Stomach (tissue), 9 donors: Measurements from ENCODE around the gene IL16. TPM values are rescaled to one million over a fixed set of nuclear protein-coding genes. Genes with fewer than 3 reads are reported as not detected.

Experiments
- DNase-seq, 2 donors: peaks; one replicate each; pipeline versions ENCODE4 v3.0.0 to v3.0.0-alpha.2; 2013 to 2019
- H3K27ac ChIP-seq, 5 donors: fragments of 200-600 bp in 4 of 5; sonication (generic) in 4 of 5; one replicate each; pipeline ENCODE4 v1.5.1; 2013 to 2019; ENCODE audit warnings: mild to moderate bottlenecking in 1 of 5, moderate library complexity in 1 of 5
- H3K27me3 ChIP-seq, 3 donors: fragments of 200-600 bp; sonication (generic); one replicate each; pipeline ENCODE4 v1.5.1; 2017 to 2019; ENCODE audit warnings: mixed run types in 1 of 3
- H3K36me3 ChIP-seq, 4 donors: fragments of 200-600 bp; sonication (generic); 1 replicate in 3 of 4; 2 replicates in 1 of 4; pipeline ENCODE4 v1.5.1; 2016 to 2019
- H3K4me1 ChIP-seq, 4 donors: fragments of 200-600 bp; sonication (generic); one replicate each; pipeline ENCODE4 v1.5.1; 2016 to 2019
- H3K4me3 ChIP-seq, 4 donors: fragments of 200-600 bp; sonication (generic) in 3 of 4; one replicate each; pipeline ENCODE4 v1.5.1; 2016 to 2019; ENCODE audit warnings: mild to moderate bottlenecking in 1 of 4
- H3K9me3 ChIP-seq, 4 donors: fragments of 200-600 bp; sonication (generic); one replicate each; pipeline ENCODE4 v1.5.1; 2016 to 2019
- EP300 ChIP-seq: sonication (generic); formaldehyde crosslinking; IDR thresholded peaks from one replicate; pipeline ENCODE4 v1.6.1; 2017; ENCODE audit warnings: antibody characterized with exemption
- POLR2A ChIP-seq, 4 donors: fragments of 450-650 bp; IDR thresholded peaks; one replicate each; pipeline ENCODE4 v1.6.1; 2016; ENCODE audit warnings: antibody characterized with exemption in 4 of 4, control low read depth in 2 of 4, mild to moderate bottlenecking in 1 of 4, moderate library complexity in 1 of 4
- POLR2AphosphoS5 ChIP-seq, 3 donors: sonication (generic); formaldehyde crosslinking; IDR thresholded peaks; one replicate each; pipeline ENCODE4 v1.6.1; 2016; ENCODE audit warnings: antibody characterized with exemption in 3 of 3
- WGBS, 5 donors: extraction: QIAGEN DNeasy Blood & Tissue Kit in 3 of 5; methylation state at CpG; one replicate each; pipeline versions ENCODE4 v1.1.5 to v1.1.7; 2013 to 2018; 5-methylcytosine and 5-hydroxymethylcytosine counted together
- intact Hi-C: fragments of 100-400 bp; cut with DNase I; formaldehyde crosslinking; loops from one replicate; pipeline ENCODE4 v1.15.1; 2023; ENCODE audit warnings: low total_unique reads
- polyA plus RNA-seq, 3 donors: library from polyadenylated mRNA; stranded (reverse); fragments of 200-250 nt; gene quantifications; one replicate each; pipeline ENCODE4 v1.2.3, GENCODE V29; 2013
- total RNA-seq, 5 donors: library from RNA; depleted of rRNA; stranded (reverse); fragments of >200 nt; gene quantifications; one replicate each; pipeline versions ENCODE4 v1.1.0 to v1.2.3, GENCODE V29; 2014 to 2016
- TF ChIP-seq, protein P1 (sequence below), 7 experiments: fragments of 450-650 bp in 4 of 7; fragments of 200-600 bp in 3 of 7; sonication (generic) in 3 of 7; IDR thresholded peaks; one replicate each; pipeline ENCODE4 v1.5.1; 2016 to 2019; ENCODE audit warnings: antibody characterized with exemption in 7 of 7, control low read depth in 2 of 7, mild to moderate bottlenecking in 1 of 7
- donor health status: healthy with polysubstance abuse.
- donor health status: Bipolar disorder and iron deficiency.
- donor health status: healthy.

The IL16 gene
- total and polyA plus RNA-seq, 8 donors = 4.9 to 21.0 (median 8.7) TPM

GRCh38 chr15:81285461-81285860 is 88.8 kb downstream of the IL16 start:
- H3K4me1 ChIP-seq = peaks cover 0 to 5% (median 0%) of the 10 kb centered on the region in 4 donors
- no peaks in the 10 kb centered on the region for H3K9me3 ChIP-seq
- intact Hi-C loops = no loop called here
- H3K36me3 ChIP-seq = peaks cover 0 to 18% (median 3%) of the 10 kb centered on the region in 4 donors
- 81 to 96% (median 89%) methylated on average over 6 of the region's 6 CpGs for WGBS, 5 donors
- no peak overlapping the region for H3K27ac ChIP-seq
- DNase-seq = no peak
- H3K4me3 ChIP-seq = no peak overlapping the region
- H3K27me3 ChIP-seq = no peaks in the 10 kb centered on the region
- TF ChIP-seq, protein P1, sequence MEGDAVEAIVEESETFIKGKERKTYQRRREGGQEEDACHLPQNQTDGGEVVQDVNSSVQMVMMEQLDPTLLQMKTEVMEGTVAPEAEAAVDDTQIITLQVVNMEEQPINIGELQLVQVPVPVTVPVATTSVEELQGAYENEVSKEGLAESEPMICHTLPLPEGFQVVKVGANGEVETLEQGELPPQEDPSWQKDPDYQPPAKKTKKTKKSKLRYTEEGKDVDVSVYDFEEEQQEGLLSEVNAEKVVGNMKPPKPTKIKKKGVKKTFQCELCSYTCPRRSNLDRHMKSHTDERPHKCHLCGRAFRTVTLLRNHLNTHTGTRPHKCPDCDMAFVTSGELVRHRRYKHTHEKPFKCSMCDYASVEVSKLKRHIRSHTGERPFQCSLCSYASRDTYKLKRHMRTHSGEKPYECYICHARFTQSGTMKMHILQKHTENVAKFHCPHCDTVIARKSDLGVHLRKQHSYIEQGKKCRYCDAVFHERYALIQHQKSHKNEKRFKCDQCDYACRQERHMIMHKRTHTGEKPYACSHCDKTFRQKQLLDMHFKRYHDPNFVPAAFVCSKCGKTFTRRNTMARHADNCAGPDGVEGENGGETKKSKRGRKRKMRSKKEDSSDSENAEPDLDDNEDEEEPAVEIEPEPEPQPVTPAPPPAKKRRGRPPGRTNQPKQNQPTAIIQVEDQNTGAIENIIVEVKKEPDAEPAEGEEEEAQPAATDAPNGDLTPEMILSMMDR (IDR thresholded peaks at IDR 0.05) = no peak
- TF ChIP-seq POLR2AphosphoS5 (IDR thresholded peaks at IDR 0.05) (no peak), EP300 (no peak), POLR2A (IDR thresholded peaks at IDR 0.05) (no peak)

DNA sequence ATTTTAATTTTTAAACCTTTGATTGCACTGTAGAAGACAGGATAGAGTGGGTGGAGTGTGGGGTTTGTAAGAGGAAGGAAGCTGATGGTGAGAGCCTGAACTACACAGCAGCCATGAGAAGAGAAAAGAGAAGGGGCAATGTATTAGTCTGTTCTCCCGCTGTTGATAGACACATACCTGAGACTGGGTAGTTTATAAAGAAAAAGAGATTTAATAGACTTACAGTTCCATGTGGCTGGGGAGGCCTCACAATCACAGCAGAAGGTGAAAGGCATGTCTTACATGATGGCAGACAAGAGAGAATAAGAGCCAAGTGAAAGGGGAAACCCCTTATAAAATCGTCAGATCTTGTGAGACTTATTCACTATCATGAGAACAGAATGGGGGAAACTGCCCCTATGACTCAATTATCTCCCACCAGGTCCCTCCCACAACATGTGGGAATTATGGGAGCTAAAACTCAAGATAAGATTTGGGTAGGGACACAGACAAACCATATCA is 90.0 kb downstream of the IL16 start:
- Histone ChIP-seq H3K4me3 (no peak overlapping the region), H3K4me1 (no peaks in the 10 kb centered on the region), H3K9me3 (no peaks in the 10 kb centered on the region), H3K27ac (no peak overlapping the region), H3K27me3 (no peaks in the 10 kb centered on the region), H3K36me3 (peaks cover 0 to 8% (median 0%) of the 10 kb centered on the region in 4 donors)
- DNase-seq = no peak
- WGBS, 5 donors = 64 to 77% (median 70%) methylated on average over 2 of the region's 2 CpGs
- TF ChIP-seq, protein P1 (IDR thresholded peaks at IDR 0.05) = no peak
- TF ChIP-seq POLR2AphosphoS5 (IDR thresholded peaks at IDR 0.05) = no peak
- TF ChIP-seq POLR2A (IDR thresholded peaks at IDR 0.05) = no peak
- no peak for TF ChIP-seq EP300
- intact Hi-C loops = no loop called here

GRCh38 chr15:81288040-81288439 is 91.4 kb downstream of the IL16 start:
- H3K36me3 ChIP-seq = peaks cover 0 to 12% (median 0%) of the 10 kb centered on the region in 4 donors
- no peak overlapping the region for H3K4me3 ChIP-seq
- H3K4me1 ChIP-seq = peaks cover 0 to 6% (median 0%) of the 10 kb centered on the region in 4 donors
- H3K9me3 ChIP-seq = no peaks in the 10 kb centered on the region
- TF ChIP-seq POLR2A (IDR thresholded peaks at IDR 0.05) = no peak
- TF ChIP-seq, protein P1 (IDR thresholded peaks at IDR 0.05) = no peak
- no peak for TF ChIP-seq EP300
- no peak for TF ChIP-seq POLR2AphosphoS5 (IDR thresholded peaks at IDR 0.05)
- no peak for DNase-seq
- intact Hi-C loops = no loop called here
- WGBS, 5 donors = 89 to 96% (median 94%) methylated on average over 3 of the region's 3 CpGs
- no peaks in the 10 kb centered on the region for H3K27me3 ChIP-seq
- no peak overlapping the region for H3K27ac ChIP-seq

- no peak overlapping the region for H3K4me3 ChIP-seq
- no peaks in the 10 kb centered on the region for H3K9me3 ChIP-seq
- DNase-seq = no peak
- H3K4me1 ChIP-seq = peaks cover 0 to 11% (median 1%) of the 10 kb centered on the region in 4 donors
- intact Hi-C loops = no loop called here
- whole genome bisulfite sequencing, 5 donors = 83 to 91% (median 89%) methylated on average over 8 of the region's 8 CpGs
- H3K27me3 ChIP-seq = no peaks in the 10 kb centered on the region
- TF ChIP-seq POLR2A (IDR thresholded peaks at IDR 0.05) (no peak), POLR2AphosphoS5 (IDR thresholded peaks at IDR 0.05) (no peak), EP300 (no peak)
- TF ChIP-seq, protein P1 (IDR thresholded peaks at IDR 0.05) = no peak
- H3K27ac ChIP-seq = no peak overlapping the region
- H3K36me3 ChIP-seq = peaks cover 0 to 13% (median 0%) of the 10 kb centered on the region in 4 donors
Observed at GRCh38 chr15:81288616-81289015, 91.9 kb downstream of the IL16 start.
